GM10847 (cell line): Measurements from ENCODE around the gene AGPAT2.

Source experiments
- POLR2A ChIP-seq: IDR thresholded peaks from 2 replicates; pipeline ENCODE4 v1.6.1; 2011; ENCODE audit not compliant: insufficient read length; ENCODE audit errors: extremely low read depth

AGPAT2 gene

GRCh38 chr9:136697146-136697820, 10.0 kb upstream of the AGPAT2 start:
- no peak for TF ChIP-seq POLR2A

GRCh38 chr9:136696502-136696901, 9.2 kb upstream of the AGPAT2 start:
- TF ChIP-seq POLR2A, result no peak

- TF ChIP-seq POLR2A, result no peak
These were observed 8.7 kb upstream of the AGPAT2 start for GRCh38 chr9:136695955-136696354.

GRCh38 chr9:136695435-136695895, 8.2 kb upstream of the AGPAT2 start:
- no peak for TF ChIP-seq POLR2A

GRCh38 chr9:136694872-136695247, 7.6 kb upstream of the AGPAT2 start:
- no peak for TF ChIP-seq POLR2A

GRCh38 chr9:136694163-136694871, 7.1 kb upstream of the AGPAT2 start:
- TF ChIP-seq POLR2A, result no peak

GRCh38 chr9:136693490-136694162, 6.4 kb upstream of the AGPAT2 start:
- no peak for TF ChIP-seq POLR2A

GRCh38 chr9:136693135-136693489, 5.9 kb upstream of the AGPAT2 start:
- no peak for TF ChIP-seq POLR2A

- no peak for TF ChIP-seq POLR2A
These were observed 5.2 kb upstream of the AGPAT2 start for GRCh38 chr9:136692185-136693134.

- TF ChIP-seq POLR2A, result no peak
These were observed 4.3 kb upstream of the AGPAT2 start for GRCh38 chr9:136691316-136692184.

GRCh38 chr9:136690806-136691261, 3.6 kb upstream of the AGPAT2 start:
- no peak for TF ChIP-seq POLR2A

GRCh38 chr9:136690104-136690805, 3.0 kb upstream of the AGPAT2 start:
- no peak for TF ChIP-seq POLR2A

GRCh38 chr9:136689108-136689460, 1.8 kb upstream of the AGPAT2 start:
- no peak for TF ChIP-seq POLR2A
